Activated CD8-positive, alpha-beta T cell treated with anti-CD3 and anti-CD28 coated beads for 36 hours (primary cell): ENCODE results near the gene CLMN. TPM values are rescaled to one million over a fixed set of nuclear protein-coding genes. Genes with fewer than 3 reads are reported as not detected.

ENCODE experiments used
- ATAC-seq: fragments of 200-7000 bp; cut with Tn5 transposase; one replicate; pipeline ENCODE4 v1.10.0; 2021; ENCODE audit warnings: mild to moderate bottlenecking, moderate library complexity
- CTCF ChIA-PET: fragments of 350-600 bp; sonication (Branson Sonifier 250); formaldehyde crosslinking; loops from one replicate; lab custom pipeline; 2021; ENCODE audit warnings: antibody characterized with exemption; lab: Charles Lee
- POLR2A ChIA-PET: fragments of 350-600 bp; sonication (Branson Sonifier 250); formaldehyde crosslinking; loops from one replicate; lab custom pipeline; 2021; ENCODE audit warnings: antibody characterized with exemption; lab: Charles Lee
- DNase-seq: peaks from one replicate; pipeline ENCODE4 v3.0.0-alpha.2; 2020
- H3K27ac Mint-ChIP-seq: one replicate; pipeline ENCODE4 v1.8.0; 2021; ENCODE audit warnings: mild to moderate bottlenecking, mixed read lengths
- H3K27me3 Mint-ChIP-seq: one replicate; pipeline ENCODE4 v1.8.0; 2021; ENCODE audit warnings: mixed read lengths
- H3K36me3 Mint-ChIP-seq: one replicate; pipeline ENCODE4 v1.8.0; 2021; ENCODE audit warnings: low read depth, mixed read lengths
- H3K4me1 Mint-ChIP-seq: one replicate; pipeline ENCODE4 v1.8.0; 2021; ENCODE audit warnings: low read depth, mixed read lengths
- H3K4me3 Mint-ChIP-seq: one replicate; pipeline ENCODE4 v1.8.0; 2021; ENCODE audit warnings: mild to moderate bottlenecking, moderate library complexity, mixed read lengths
- H3K9me3 Mint-ChIP-seq: one replicate; pipeline ENCODE4 v1.8.0; 2021; ENCODE audit warnings: mixed read lengths
- CTCF ChIP-seq: fragments of 200-600 bp; IDR thresholded peaks from one replicate; pipeline ENCODE4 v1.8.0; 2022; ENCODE audit warnings: antibody characterized with exemption, mild to moderate bottlenecking
- intact Hi-C: fragments of 100-400 bp; cut with micrococcal nuclease; formaldehyde crosslinking; loops from one replicate; pipeline ENCODE4 v1.10.0; 2022
- total RNA-seq, 2 experiments: library from RNA; stranded (reverse); gene quantifications; one replicate each; pipeline ENCODE4 v1.2.3, GENCODE V29; 2021

CLMN gene
- total RNA-seq, 2 experiments from 2014 or later: 0.31 to 0.59 TPM

- Mint-ChIP-seq H3K9me3 (no peaks in the 10 kb centered on the region), H3K4me1 (no peaks in the 10 kb centered on the region), H3K27me3 (no peaks in the 10 kb centered on the region), H3K27ac (no peak overlapping the region), H3K4me3 (no peak overlapping the region), H3K36me3 (no peaks in the 10 kb centered on the region)
- intact Hi-C loops: no loop called here
- no peak for DNase-seq
- POLR2A ChIA-PET: interaction anchor here (0.6 kb wide), 1 partner anchor 11 kb away, joined by 3 read pairs; no protein-coding TSS in a partner anchor
- no peak for TF ChIP-seq CTCF
- CTCF ChIA-PET: no interaction called here
- no peak for ATAC-seq
Measured at GRCh38 chr14:95255013-95255412, 64.7 kb downstream of the CLMN start.

- no peaks in the 10 kb centered on the region for H3K4me1 Mint-ChIP-seq
- ChIA-PET POLR2A (interaction anchor here (1.0 kb wide), 1 partner anchor 11 kb away, joined by 3 read pairs; no protein-coding TSS in a partner anchor), CTCF (no interaction called here)
- no peaks in the 10 kb centered on the region for H3K36me3 Mint-ChIP-seq
- H3K27ac Mint-ChIP-seq: no peak overlapping the region
- no peak for TF ChIP-seq CTCF
- no peak for ATAC-seq
- no peaks in the 10 kb centered on the region for H3K9me3 Mint-ChIP-seq
- no peaks in the 10 kb centered on the region for H3K27me3 Mint-ChIP-seq
- intact Hi-C loops: no loop called here
- no peak for DNase-seq
- no peak overlapping the region for H3K4me3 Mint-ChIP-seq
Measured at GRCh38 chr14:95254288-95254687, 65.4 kb downstream of the CLMN start.

DNA sequence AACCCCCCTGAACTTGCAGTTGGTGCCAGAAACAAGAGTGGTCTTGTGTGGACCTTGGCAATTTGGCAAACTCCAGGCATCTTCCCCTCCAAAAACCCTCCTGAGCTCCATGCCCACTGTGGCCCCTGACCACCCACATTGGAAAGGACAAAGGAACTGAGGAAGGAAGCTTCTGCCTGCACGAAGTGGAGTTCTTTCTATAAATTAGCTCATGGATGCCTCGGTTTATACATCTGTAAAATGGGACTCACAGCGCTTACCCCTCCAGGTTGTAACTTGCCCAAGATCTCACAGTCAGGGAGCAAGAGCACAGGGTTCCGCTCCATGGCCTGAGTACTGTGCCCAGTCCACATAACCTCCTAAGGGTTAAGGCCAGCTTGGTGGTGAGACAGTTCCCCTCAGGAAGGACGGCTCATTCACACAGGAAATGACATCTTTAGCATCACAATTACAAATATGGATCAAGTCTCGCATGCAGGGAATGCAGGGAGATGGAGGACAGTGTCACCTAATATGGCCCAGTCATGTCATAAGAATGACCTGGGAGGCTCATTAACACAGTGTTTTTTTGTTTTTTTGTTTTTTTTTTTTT, 66.6 kb downstream of the CLMN start:
- Mint-ChIP-seq H3K36me3 (no peaks in the 10 kb centered on the region), H3K27me3 (no peaks in the 10 kb centered on the region), H3K9me3 (no peaks in the 10 kb centered on the region), H3K4me3 (no peak overlapping the region), H3K4me1 (no peaks in the 10 kb centered on the region), H3K27ac (no peak overlapping the region)
- intact Hi-C loops: no loop called here
- CTCF ChIA-PET: no interaction called here
- DNase-seq: no peak
- no peak for TF ChIP-seq CTCF
- POLR2A ChIA-PET: interaction anchor here (1.0 kb wide), 1 partner anchor 12 kb away, joined by 3 read pairs; no protein-coding TSS in a partner anchor
- no peak for ATAC-seq

- Mint-ChIP-seq H3K27ac (no peak overlapping the region), H3K9me3 (no peaks in the 10 kb centered on the region), H3K36me3 (no peaks in the 10 kb centered on the region), H3K27me3 (no peaks in the 10 kb centered on the region), H3K4me1 (no peaks in the 10 kb centered on the region), H3K4me3 (no peak overlapping the region)
- no peak for DNase-seq
- CTCF ChIA-PET: no interaction called here
- POLR2A ChIA-PET: no interaction called here
- no peak for TF ChIP-seq CTCF
- ATAC-seq: no peak
- intact Hi-C loops: no loop called here
Measured at GRCh38 chr14:95252219-95252618, 67.5 kb downstream of the CLMN start.

DNA sequence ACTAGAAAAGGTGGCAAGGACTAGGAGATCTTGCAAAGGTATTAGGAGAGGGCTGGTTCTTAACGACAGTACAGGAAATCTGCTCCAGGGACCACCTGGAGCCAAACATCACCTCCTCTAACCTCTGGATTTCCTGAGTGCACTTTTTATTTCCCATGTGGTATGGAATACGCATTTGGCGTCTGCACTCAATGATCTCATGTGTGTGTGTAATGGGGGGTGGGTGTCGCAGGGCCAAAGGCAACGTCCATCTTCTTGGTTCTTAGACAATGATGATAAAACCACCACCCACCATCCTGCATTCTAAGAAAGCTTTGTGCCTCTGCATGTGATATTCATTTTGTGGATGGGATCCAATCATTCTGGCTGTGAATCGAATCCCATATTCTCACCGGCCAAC, 68.8 kb downstream of the CLMN start:
- intact Hi-C loops: no loop called here
- ChIA-PET CTCF (interaction anchor here (1.6 kb wide), 1 partner anchor 192 kb away, joined by 4 read pairs; no protein-coding TSS in a partner anchor), POLR2A (no interaction called here)
- H3K27me3 Mint-ChIP-seq: no peaks in the 10 kb centered on the region
- ATAC-seq: no peak
- no peak overlapping the region for H3K4me3 Mint-ChIP-seq
- no peaks in the 10 kb centered on the region for H3K9me3 Mint-ChIP-seq
- no peak overlapping the region for H3K27ac Mint-ChIP-seq
- no peak for DNase-seq
- no peak for TF ChIP-seq CTCF
- H3K4me1 Mint-ChIP-seq: no peaks in the 10 kb centered on the region
- no peaks in the 10 kb centered on the region for H3K36me3 Mint-ChIP-seq
